HG03575 (cell line): Measurements from ENCODE around the gene KPNA2.

Experiments
- ATAC-seq: cut with Tn5 transposase; IDR thresholded peaks from one replicate; pipeline ENCODE4 v1.9.1; 2021; ENCODE audit not compliant: unreplicated experiment, insufficient number of reproducible peaks, low FRiP score; ENCODE audit errors: extremely low read depth

Gene KPNA2

DNA sequence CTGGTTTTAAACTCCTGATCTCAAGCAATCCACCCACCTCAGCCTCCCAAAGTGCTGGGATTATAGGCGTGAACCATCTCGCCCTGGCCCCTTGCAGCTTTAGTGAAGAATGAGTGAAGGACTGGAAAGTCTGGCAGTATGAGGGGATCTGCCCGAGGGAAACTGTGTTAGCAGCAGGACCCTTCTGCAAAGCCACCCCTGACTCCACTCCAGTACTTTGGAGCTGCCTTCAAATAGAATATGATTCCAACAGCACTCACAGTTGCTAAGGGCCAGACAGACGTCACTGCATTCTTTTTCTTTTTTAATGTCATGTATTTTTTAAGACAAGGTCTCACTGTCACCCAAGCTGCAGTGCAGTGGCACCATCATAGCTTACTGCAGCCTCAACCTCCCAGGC, 52.3 kb downstream of the KPNA2 start:
- ATAC-seq: no peak

DNA sequence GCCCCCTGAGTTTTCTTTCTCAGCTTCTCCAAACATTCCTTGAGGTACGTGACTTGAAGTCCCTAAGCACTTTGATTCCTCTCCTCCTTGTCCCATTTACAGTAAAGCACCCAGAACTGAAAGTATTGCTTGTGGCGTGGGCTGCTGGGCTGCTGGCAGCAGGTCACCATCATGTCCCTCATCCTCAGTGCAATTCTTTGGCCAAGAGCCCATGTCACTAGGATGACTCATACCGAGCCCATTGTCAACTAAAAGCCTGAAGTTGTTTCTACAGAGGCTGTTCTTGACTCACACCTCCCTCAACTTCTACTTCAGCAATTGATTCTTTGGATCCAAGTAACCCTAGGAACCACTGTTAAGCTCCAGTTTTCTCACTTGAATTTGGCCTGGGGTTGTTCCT, 54.3 kb downstream of the KPNA2 start:
- ATAC-seq: no peak

DNA sequence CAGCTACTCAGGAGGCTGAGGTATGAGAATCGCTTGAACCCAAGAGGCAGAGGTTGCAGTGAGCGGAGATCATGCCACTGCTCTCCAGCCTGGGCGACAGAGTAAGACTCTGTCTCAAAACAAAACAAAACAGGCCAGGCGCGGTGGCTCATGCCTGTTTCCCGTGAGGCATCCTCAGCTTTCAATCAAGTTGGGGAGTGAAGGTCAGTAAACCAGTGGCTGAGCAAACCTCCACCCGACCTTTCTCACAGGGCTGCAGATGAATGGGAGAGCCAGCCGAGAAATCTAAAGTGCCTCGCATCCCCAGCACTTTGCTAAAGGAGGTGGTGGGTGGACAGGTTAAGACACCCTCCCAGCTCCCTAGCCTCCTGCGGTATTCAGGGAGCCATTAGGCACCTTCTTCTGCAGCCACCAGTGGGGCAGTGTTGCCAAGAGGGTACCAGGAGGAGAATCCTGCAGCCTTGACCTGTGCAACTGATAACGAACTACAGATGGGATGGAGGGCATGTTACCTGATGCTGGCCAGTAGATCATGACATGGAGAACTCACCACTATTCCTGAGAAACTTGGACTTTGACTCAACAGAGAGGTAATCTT, 59.0 kb downstream of the KPNA2 start:
- no peak for ATAC-seq

DNA sequence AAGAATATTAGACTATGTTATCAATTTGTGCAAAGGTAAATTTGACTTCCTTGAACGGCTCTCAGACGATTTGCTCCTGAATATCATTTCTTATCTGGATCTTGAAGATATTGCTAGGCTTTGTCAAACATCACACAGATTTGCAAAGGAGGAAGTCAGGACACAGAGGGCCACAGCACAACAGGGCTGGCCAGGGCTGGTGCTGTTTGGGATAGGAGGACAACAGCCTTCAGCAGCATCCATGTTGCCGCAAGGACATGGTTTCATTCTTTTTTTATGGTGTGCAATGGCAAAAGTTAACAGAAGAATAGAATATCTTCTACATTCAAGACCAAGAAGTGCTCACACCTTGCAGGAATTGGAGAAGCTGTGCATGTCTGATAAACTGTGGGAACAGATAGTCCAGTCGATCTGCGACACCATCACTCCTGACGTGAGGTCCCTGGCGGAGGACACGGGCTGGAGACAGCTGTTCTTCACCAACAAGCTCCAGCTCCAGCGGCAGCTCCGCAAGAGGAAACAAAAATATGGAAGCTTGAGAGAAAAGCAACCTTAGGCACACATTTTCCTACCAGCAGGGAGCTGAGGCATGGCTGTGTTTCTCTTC, 59.8 kb downstream of the KPNA2 start:
- no peak for ATAC-seq

DNA sequence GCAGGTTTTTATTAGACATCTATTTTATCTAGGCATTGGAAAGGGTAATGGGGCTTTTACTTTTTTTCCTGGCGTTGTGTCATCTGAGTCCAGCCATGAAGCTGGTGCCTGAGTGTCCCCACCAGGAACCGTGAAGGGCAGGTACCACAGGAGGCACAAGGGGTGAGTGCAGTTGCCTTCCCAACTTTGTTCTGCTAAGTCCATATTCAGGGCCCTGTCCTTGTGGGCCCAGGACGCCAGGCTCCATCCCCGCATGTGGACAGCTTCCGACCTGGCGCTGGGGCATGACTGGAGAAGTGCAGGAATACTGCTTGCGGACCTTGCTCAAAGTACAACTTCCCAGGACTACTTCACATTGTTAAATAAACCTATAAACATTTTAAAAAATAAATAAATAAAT, 60.6 kb downstream of the KPNA2 start:
- no peak for ATAC-seq
